Neural crest cell (in vitro differentiated cells): ENCODE results near the gene CACYBP. TPM values are rescaled to one million over a fixed set of nuclear protein-coding genes. Genes with fewer than 3 reads are reported as not detected.

Source experiments
- DNase-seq: peaks from one replicate; pipeline ENCODE4 v3.0.0; 2021; ENCODE audit warnings: low read depth, mixed read lengths, low spot score
- H3K27ac Mint-ChIP-seq: one replicate; pipeline ENCODE4 v1.8.0; 2021; ENCODE audit warnings: mild to moderate bottlenecking, mixed read lengths; ENCODE audit not compliant: unreplicated experiment
- H3K27me3 Mint-ChIP-seq: 2 replicates; pipeline ENCODE4 v1.8.0; 2021; ENCODE audit warnings: low read depth, mild to moderate bottlenecking, mixed read lengths
- H3K36me3 Mint-ChIP-seq: 2 replicates; pipeline ENCODE4 v1.8.0; 2021; ENCODE audit warnings: low read depth, mild to moderate bottlenecking, mixed read lengths
- H3K4me1 Mint-ChIP-seq: 2 replicates; pipeline ENCODE4 v1.8.0; 2021; ENCODE audit warnings: mixed read lengths
- H3K4me3 Mint-ChIP-seq: one replicate; pipeline ENCODE4 v1.8.0; 2021; ENCODE audit warnings: mild to moderate bottlenecking, mixed read lengths
- H3K9me3 Mint-ChIP-seq: 2 replicates; pipeline ENCODE4 v1.8.0; 2021; ENCODE audit warnings: mixed read lengths
- total RNA-seq: library from RNA; stranded (reverse); gene quantifications from 2 replicates; pipeline ENCODE4 v1.2.1, GENCODE V29; 2021
- TF ChIP-seq, protein P1 (sequence below): fragments of 200-600 bp; sonication (generic); conservative IDR thresholded peaks from 2 replicates; pipeline ENCODE4 v1.5.0; 2021; ENCODE audit warnings: antibody characterized with exemption, mild to moderate bottlenecking

CACYBP gene
- total RNA-seq, 1 donor from 2014 or later: 173 TPM

DNA sequence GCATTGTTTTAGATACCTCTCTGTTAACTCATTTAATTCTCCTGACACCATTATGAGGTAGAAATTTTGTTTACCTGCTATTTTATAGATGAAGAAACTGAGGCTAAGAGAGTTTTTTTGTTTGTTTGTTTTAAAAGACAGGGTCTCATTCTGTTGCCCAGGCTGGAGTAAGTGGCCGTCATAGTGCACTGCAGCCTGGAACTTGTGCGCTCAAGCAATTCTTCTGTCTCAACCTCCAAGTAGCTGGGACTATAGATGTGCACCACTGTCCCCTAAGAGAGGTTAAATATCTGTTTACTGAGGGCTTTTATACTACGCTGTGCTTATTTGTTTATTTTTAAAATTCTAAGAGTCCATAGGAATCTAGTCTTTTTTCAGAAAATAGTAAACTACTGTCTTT, 43.7 kb upstream of the CACYBP start:
- Mint-ChIP-seq H3K4me3 (no peak overlapping the region), H3K27me3 (no peaks in the 10 kb centered on the region), H3K9me3 (no peaks in the 10 kb centered on the region), H3K27ac (no peak overlapping the region), H3K36me3 (no peaks in the 10 kb centered on the region), H3K4me1 (peaks cover 10% of the 10 kb centered on the region)
- TF ChIP-seq, protein P1, sequence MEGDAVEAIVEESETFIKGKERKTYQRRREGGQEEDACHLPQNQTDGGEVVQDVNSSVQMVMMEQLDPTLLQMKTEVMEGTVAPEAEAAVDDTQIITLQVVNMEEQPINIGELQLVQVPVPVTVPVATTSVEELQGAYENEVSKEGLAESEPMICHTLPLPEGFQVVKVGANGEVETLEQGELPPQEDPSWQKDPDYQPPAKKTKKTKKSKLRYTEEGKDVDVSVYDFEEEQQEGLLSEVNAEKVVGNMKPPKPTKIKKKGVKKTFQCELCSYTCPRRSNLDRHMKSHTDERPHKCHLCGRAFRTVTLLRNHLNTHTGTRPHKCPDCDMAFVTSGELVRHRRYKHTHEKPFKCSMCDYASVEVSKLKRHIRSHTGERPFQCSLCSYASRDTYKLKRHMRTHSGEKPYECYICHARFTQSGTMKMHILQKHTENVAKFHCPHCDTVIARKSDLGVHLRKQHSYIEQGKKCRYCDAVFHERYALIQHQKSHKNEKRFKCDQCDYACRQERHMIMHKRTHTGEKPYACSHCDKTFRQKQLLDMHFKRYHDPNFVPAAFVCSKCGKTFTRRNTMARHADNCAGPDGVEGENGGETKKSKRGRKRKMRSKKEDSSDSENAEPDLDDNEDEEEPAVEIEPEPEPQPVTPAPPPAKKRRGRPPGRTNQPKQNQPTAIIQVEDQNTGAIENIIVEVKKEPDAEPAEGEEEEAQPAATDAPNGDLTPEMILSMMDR: no peak
- no peak for DNase-seq

DNA sequence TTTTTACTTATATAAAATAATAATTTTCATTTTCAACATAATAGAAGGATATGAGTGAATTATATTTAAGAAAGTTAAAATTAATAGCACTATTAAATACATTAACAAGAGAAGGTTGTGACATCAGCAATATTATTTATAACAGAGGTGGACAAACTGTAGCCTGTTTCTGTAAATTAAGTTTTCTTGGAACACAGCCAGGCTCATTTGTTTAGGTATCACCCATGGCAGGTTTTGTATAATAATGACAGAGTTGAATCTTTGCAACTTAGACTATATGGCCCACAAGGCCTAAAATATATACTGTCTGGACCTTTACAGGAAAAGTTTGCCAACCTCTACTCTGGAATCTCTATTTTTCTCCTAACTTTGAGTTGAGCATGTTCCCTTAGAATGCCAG, 42.8 kb upstream of the CACYBP start:
- H3K36me3 Mint-ChIP-seq: no peaks in the 10 kb centered on the region
- H3K27me3 Mint-ChIP-seq: no peaks in the 10 kb centered on the region
- H3K4me3 Mint-ChIP-seq: no peak overlapping the region
- no peak for DNase-seq
- peaks cover 10% of the 10 kb centered on the region for H3K4me1 Mint-ChIP-seq
- H3K9me3 Mint-ChIP-seq: no peaks in the 10 kb centered on the region
- TF ChIP-seq, protein P1: no peak
- H3K27ac Mint-ChIP-seq: no peak overlapping the region

GRCh38 chr1:174957829-174958228, 41.9 kb upstream of the CACYBP start:
- Mint-ChIP-seq H3K27ac (no peak overlapping the region), H3K4me3 (no peak overlapping the region), H3K9me3 (no peaks in the 10 kb centered on the region), H3K27me3 (no peaks in the 10 kb centered on the region), H3K4me1 (peaks cover 10% of the 10 kb centered on the region), H3K36me3 (no peaks in the 10 kb centered on the region)
- TF ChIP-seq, protein P1: no peak
- DNase-seq: no peak

- TF ChIP-seq, protein P1: no peak
- Mint-ChIP-seq H3K9me3 (no peaks in the 10 kb centered on the region), H3K36me3 (no peaks in the 10 kb centered on the region), H3K27me3 (no peaks in the 10 kb centered on the region), H3K4me1 (peaks cover 8% of the 10 kb centered on the region), H3K27ac (no peak overlapping the region), H3K4me3 (no peak overlapping the region)
- no peak for DNase-seq
These were observed 41.4 kb upstream of the CACYBP start for GRCh38 chr1:174958396-174958795.

GRCh38 chr1:174960362-174960761, 39.4 kb upstream of the CACYBP start:
- TF ChIP-seq, protein P1: no peak
- H3K36me3 Mint-ChIP-seq: no peaks in the 10 kb centered on the region
- H3K4me1 Mint-ChIP-seq: no peaks in the 10 kb centered on the region
- no peak overlapping the region for H3K27ac Mint-ChIP-seq
- no peaks in the 10 kb centered on the region for H3K9me3 Mint-ChIP-seq
- DNase-seq: no peak
- H3K4me3 Mint-ChIP-seq: no peak overlapping the region
- H3K27me3 Mint-ChIP-seq: no peaks in the 10 kb centered on the region
